ENCODE measurements around the gene LMF1. TPM values are rescaled to one million over a fixed set of nuclear protein-coding genes. Genes with fewer than 3 reads are reported as not detected.

LMF1 gene
- total and polyA plus RNA-seq, 2 of the 8 experiments (the other 6 are each of a cell fraction or from before 2014, with no cell fraction given), result 3.5 to 9.1 TPM

DNA sequence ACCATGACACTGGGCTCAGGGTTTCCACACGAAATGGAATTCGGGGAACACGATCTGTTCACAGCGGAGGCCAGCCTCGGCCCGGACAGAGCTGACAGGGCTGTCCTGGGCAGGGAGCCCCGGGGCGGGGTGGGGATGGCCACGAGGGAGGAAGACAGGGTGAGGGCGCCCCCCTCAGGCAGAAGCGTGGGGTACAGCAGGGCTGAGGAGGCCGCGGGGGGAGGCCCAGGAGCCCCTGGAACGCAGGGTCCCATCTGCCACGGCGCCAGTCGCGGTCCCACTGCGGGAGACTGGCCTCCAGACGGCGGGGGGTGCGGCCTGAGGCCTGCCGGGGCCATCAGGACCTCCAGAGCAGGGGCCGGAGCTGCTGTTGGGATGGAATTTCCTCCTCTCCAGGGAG, 75.9 kb downstream of the LMF1 start:
- no peaks in the 10 kb centered on the region for H3K23me2 ChIP-seq (ENCODE audit: low read depth, low read length)
- H3K79me1 ChIP-seq (ENCODE audit: low read depth, low read length), result no peaks in the 10 kb centered on the region
- H2BK12ac ChIP-seq (ENCODE audit: low read depth, low read length), result no peak overlapping the region
- CTCF ChIA-PET (ENCODE audit: partially characterized antibody), result interaction anchor here (0.6 kb wide), 1 partner anchor 174 kb away, joined by 3 read pairs; no protein-coding TSS in a partner anchor
- no peak overlapping the region for H3K4me3 ChIP-seq (ENCODE audit: extremely low read depth in 1 of 4, insufficient read depth in 2 of 4, low read depth in 3 of 4, low read length in 4 of 4)
- no peak overlapping the region for H4K5ac ChIP-seq (ENCODE audit: insufficient read length, low read depth, low read length)
- H3K23ac ChIP-seq (ENCODE audit: insufficient read length), result no peak overlapping the region
- DNase-seq (ENCODE audit: low read depth in 1 of 2, low spot score in 2 of 2) (peak in 1 of 2 experiments; percentile 85), FAIRE-seq (no peak)
- peaks cover 0 to 5% of the 10 kb centered on the region in 2 experiments; a peak in 1 of 4 replicates for H3K9me3 ChIP-seq (ENCODE audit: insufficient read depth in 2 of 2, low read depth in 1 of 2, low read length in 1 of 2)
- H2AFZ ChIP-seq (ENCODE audit: low read length), result no peak overlapping the region
- no peak overlapping the region for H4K91ac ChIP-seq (replicated peaks; ENCODE audit: insufficient read length, low read length)
- H3K27me3 ChIP-seq (replicated peaks in 1 of 4; ENCODE audit: control insufficient read depth in 3 of 4, extremely low read depth in 1 of 4, insufficient read depth in 3 of 4, low read length in 3 of 4), result no peaks in the 10 kb centered on the region
- peak overlapping the region; percentile 30; the same call in 1 of the 2 replicates for H4K8ac ChIP-seq (ENCODE audit: extremely low read depth, insufficient read depth, low read length)
- H2BK20ac ChIP-seq (ENCODE audit: low read length), result no peak overlapping the region
- H3K4me2 ChIP-seq (ENCODE audit: insufficient read depth in 1 of 2, low read depth in 2 of 2, low read length in 2 of 2), result no peak overlapping the region
- no peak overlapping the region for H3K14ac ChIP-seq (ENCODE audit: insufficient read length)
- no peak overlapping the region for H2BK120ac ChIP-seq (replicated peaks; ENCODE audit: low read depth, low read length)
- no peak overlapping the region for H2BK5ac ChIP-seq (ENCODE audit: low read depth, low read length)
- peaks cover 0 to 6% (median 2%) of the 10 kb centered on the region in 4 experiments; a peak in 3 of 7 replicates for H3K4me1 ChIP-seq (replicated peaks in 1 of 4; ENCODE audit: control insufficient read depth in 3 of 4, insufficient read depth in 4 of 4, low read length in 3 of 4)
- H3K27ac ChIP-seq (ENCODE audit: low read depth, low read length), result no peak overlapping the region
- H3K36me3 ChIP-seq (ENCODE audit: control insufficient read depth in 2 of 4, insufficient read depth in 4 of 4, low read length in 3 of 4), result no peaks in the 10 kb centered on the region
- WGBS, 2 experiments (ENCODE audit: extremely low coverage in 1 of 2, insufficient coverage in 1 of 2, insufficient read length in 1 of 2, insufficient replicate concordance in 2 of 2, low coverage in 1 of 2, low lambda C conversion rate in 2 of 2, missing lambda C conversion rate in 1 of 2), result 100% methylated on average over 1 of the region's 24 CpGs; no CpG with 5 or more reads in 1 of the 2 experiments
- H2BK15ac ChIP-seq (ENCODE audit: low read length), result no peak overlapping the region
- H3K56ac ChIP-seq (replicated peaks; ENCODE audit: insufficient read length, low read depth, low read length), result no peak overlapping the region
- H4K20me1 ChIP-seq (replicated peaks in 1 of 2; ENCODE audit: control insufficient read depth in 1 of 2, insufficient read depth in 2 of 2, low read length in 2 of 2), result no peaks in the 10 kb centered on the region
- H3K9ac ChIP-seq (replicated peaks in 1 of 4; ENCODE audit: extremely low read depth in 1 of 4, low read depth in 3 of 4, low read length in 3 of 4), result no peak overlapping the region
- H3K4ac ChIP-seq (replicated peaks; ENCODE audit: insufficient read length, low read depth, low read length), result no peak overlapping the region
- no peak overlapping the region for H2AK5ac ChIP-seq (ENCODE audit: low read depth, low read length)
- H3K18ac ChIP-seq (ENCODE audit: extremely low read depth, low read length), result no peak overlapping the region
- H3K79me2 ChIP-seq (ENCODE audit: control insufficient read depth in 1 of 2, insufficient read depth in 2 of 2, low read length in 2 of 2), result no peaks in the 10 kb centered on the region
- POLR2A ChIA-PET (ENCODE audit: partially characterized antibody), result no interaction called here
- TF ChIP-seq ASH2L (IDR thresholded peaks at IDR 0.05; ENCODE audit: low read length), result no peak
- no peak for TF ChIP-seq TBP (IDR thresholded peaks at IDR 0.05; ENCODE audit: low read depth, low read length)
- TF ChIP-seq, protein P1, sequence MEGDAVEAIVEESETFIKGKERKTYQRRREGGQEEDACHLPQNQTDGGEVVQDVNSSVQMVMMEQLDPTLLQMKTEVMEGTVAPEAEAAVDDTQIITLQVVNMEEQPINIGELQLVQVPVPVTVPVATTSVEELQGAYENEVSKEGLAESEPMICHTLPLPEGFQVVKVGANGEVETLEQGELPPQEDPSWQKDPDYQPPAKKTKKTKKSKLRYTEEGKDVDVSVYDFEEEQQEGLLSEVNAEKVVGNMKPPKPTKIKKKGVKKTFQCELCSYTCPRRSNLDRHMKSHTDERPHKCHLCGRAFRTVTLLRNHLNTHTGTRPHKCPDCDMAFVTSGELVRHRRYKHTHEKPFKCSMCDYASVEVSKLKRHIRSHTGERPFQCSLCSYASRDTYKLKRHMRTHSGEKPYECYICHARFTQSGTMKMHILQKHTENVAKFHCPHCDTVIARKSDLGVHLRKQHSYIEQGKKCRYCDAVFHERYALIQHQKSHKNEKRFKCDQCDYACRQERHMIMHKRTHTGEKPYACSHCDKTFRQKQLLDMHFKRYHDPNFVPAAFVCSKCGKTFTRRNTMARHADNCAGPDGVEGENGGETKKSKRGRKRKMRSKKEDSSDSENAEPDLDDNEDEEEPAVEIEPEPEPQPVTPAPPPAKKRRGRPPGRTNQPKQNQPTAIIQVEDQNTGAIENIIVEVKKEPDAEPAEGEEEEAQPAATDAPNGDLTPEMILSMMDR (IDR thresholded peaks at IDR 0.05; ENCODE audit: control extremely low read depth in 1 of 3, insufficient read depth in 1 of 3, low read depth in 1 of 3, low read length in 3 of 3), result peak; percentile 61 to 66 (median 64); a peak in 3 of 4 replicates
- no peak for TF ChIP-seq SP2 (IDR thresholded peaks at IDR 0.05; ENCODE audit: low read length)
- no peak for TF ChIP-seq CHD1 (IDR thresholded peaks at IDR 0.05; ENCODE audit: low read depth, low read length)
- no peak for TF ChIP-seq CEBPB (IDR thresholded peaks at IDR 0.05; ENCODE audit: low read depth, low read length)
- no peak for TF ChIP-seq SP1 (IDR thresholded peaks at IDR 0.05; ENCODE audit: low read depth, low read length)
- TF ChIP-seq CHD2 (IDR thresholded peaks at IDR 0.05; ENCODE audit: low read length), result no peak
- no peak for TF ChIP-seq BACH1 (IDR thresholded peaks at IDR 0.05; ENCODE audit: low read length)
- TF ChIP-seq FOSL1 (IDR thresholded peaks at IDR 0.05; ENCODE audit: insufficient read depth, low read depth, low read length), result no peak
- no peak for TF ChIP-seq SIRT6 (IDR thresholded peaks at IDR 0.05; ENCODE audit: low read length)
- peak; percentile 26; the same call in 1 of the 2 replicates for TF ChIP-seq CREB1 (IDR thresholded peaks at IDR 0.05)
- no peak for TF ChIP-seq POLR2A (IDR thresholded peaks at IDR 0.05; ENCODE audit: control extremely low read depth in 1 of 2, low read depth in 2 of 2, low read length in 2 of 2)
- peak; percentile 79 to 80 for TF ChIP-seq RAD21 (IDR thresholded peaks at IDR 0.05 in 1 of 2, conservative IDR thresholded peaks at IDR 0.05 in 1 of 2; ENCODE audit: low read depth in 2 of 2, low read length in 2 of 2)

Measured in H1 (cell line).